HG03457 (cell line): Measurements from ENCODE around the gene SUSD1.
"Not testable (repeated sequence)": the region's sequence is repeated elsewhere in the genome, so short reads cannot be mapped to it uniquely, and the experiment has no call there.

Experiments
- ATAC-seq: cut with Tn5 transposase; IDR thresholded peaks from one replicate; pipeline ENCODE4 v1.9.1; 2021; ENCODE audit warnings: moderate number of reproducible peaks; ENCODE audit not compliant: unreplicated experiment

The SUSD1 gene

GRCh38 chr9:112104401-112104800 is 70.7 kb downstream of the SUSD1 start:
- ATAC-seq = no peak

DNA sequence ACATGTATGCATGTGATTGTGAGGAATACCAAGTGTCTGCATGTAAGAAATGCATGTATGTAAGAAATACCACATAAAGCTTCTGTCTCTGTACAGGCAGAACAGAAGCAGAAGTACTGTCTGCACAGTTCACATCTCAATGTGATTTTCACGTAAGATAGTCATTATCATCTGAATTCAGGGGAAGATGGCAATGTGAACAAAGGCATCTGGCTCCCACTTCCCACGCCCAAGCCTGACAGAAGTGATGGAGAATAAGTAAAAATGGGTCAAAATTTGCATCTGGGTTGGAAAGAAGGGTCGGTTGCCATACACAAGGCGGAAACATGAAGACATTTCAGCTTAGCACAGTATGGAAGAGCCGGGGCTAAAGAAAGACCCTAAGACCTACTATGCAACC is 71.7 kb downstream of the SUSD1 start:
- no peak for ATAC-seq

DNA sequence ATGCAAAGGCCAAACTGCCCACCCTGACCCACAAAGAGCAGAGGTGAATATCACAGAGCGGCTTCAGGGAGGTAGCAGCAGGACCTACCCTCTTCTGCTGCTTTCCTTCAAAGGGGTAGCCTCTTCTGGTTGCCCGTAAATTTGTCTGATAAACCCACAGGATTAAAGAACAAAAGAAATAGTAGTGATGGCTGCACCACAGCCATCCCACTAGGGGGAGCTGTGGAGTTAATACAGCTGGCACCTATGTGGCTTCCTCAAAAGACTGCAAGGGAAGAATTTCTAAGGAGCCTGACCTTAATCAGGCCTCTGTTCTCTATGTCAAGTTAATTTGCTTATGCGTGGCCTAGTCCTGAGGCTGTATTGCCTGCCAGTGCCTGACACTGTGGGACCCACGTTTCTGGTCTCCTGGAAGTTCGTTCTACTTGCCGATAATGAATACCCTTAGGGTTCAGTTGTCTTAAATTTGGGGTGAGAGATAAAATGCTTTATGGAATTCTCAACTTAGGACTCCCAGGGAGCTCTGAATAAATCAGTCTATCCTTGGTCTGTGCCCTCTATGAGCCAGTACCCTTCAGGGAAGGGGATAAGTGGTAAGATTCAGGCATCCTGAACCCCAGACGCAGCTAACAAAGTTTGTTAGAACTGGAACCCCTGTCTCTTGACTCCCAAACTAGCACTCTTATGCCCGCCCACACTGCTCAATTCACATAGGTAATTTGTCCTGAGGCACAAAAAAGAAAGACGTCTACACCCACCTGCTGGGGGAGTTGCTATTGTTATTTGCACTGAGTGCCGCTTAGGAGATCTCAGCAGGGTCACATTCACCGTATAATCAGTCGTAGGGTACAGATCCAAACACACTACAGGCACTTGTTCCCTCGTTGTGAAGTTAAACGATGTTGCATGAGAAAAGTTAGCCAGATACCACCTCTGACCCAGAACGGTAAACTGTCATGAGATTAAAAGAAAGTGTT is 77.1 kb downstream of the SUSD1 start:
- ATAC-seq = no peak

GRCh38 chr9:112094948-112095681 is 80.0 kb downstream of the SUSD1 start:
- no peak for ATAC-seq

DNA sequence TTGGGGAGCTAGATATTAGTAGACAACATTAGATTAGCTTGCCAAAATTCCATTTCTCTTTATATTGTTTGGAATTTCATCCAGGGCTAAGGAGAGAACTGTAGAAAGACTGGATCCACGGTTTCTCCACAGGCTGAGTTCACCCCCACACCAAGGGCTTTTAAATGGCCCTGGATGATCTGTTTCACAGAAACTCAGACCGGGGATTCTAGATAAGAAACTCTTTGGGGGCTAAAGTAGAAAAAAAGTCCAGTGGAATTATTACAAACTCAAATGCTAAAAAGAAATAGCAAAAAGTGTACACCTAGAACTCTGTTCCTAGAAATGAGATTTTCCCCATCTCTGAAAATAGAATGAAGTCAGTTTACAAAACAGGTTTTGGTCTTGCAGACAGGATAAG is 80.9 kb downstream of the SUSD1 start:
- no peak for ATAC-seq

- no peak for ATAC-seq
Measured at GRCh38 chr9:112093870-112094216, 81.3 kb downstream of the SUSD1 start.

- ATAC-seq = no peak
Measured at GRCh38 chr9:112093147-112093869, 81.8 kb downstream of the SUSD1 start.

DNA sequence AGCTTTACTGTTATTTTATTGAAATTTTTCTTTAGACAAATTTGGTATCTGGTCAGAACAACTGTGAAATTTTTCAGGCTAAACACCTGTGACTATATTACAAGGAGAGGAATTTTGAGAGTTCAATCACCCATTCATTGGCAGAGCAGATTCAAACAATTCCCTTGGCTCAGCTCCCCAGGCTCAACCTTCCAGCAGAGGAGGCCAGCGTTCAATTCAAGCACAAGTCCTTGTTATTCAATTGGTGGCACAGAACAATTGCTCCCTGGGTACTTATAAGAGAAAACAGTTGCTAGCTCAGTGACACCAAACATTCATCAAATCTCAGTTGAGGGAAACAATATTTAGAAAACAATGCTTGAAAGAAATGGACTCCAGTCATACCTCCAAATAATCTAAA is 83.3 kb downstream of the SUSD1 start:
- no peak for ATAC-seq

DNA sequence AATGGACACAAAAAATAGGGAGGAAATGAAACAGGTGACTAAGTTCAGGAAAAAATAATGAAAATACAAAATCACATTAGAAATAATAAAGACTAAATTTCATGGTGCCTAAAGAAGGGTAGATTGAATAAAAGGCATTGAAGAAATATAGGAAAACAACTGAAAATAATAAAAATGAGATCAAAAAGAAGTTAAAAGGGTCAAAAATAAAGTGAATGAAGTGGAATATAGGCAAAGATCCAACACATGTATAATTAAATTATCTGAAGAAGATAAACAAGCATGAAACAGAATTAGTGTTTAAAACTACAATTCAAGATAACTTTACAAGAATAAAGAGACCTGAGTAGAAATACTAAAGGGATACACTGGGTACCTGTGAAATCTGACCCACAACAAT is 87.6 kb downstream of the SUSD1 start:
- no peak for ATAC-seq

GRCh38 chr9:112086627-112087026 is 88.5 kb downstream of the SUSD1 start:
- ATAC-seq = no peak

- ATAC-seq = no peak
Measured at GRCh38 chr9:112084907-112085306, 90.2 kb downstream of the SUSD1 start.

DNA sequence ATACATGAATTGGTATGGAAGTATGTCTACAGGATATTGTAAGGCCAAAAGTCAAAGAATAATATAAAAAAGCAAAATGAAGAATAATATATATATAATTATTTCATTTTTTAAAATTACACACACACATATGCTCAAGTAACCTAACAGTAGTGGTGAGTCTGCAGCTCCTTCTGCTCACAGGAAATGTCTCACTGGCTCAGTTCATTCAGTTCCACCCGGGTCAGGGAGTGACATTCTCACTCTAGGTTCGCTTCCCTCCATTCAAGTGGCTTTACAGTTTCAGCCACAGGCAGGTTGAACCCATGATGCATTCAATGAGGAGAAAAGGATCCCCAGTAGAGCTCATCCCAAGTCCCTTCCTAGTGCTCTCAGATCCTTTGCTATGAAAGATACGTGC is 90.8 kb downstream of the SUSD1 start:
- ATAC-seq = no peak

GRCh38 chr9:112081918-112082729 is 93.0 kb downstream of the SUSD1 start:
- no peak for ATAC-seq

- no peak for ATAC-seq
Measured at GRCh38 chr9:112080831-112081542, 94.1 kb downstream of the SUSD1 start.

GRCh38 chr9:112078432-112078831 is 96.7 kb downstream of the SUSD1 start:
- peak; percentile 53 for ATAC-seq

- no peak for ATAC-seq
Measured at GRCh38 chr9:112076814-112077213, 98.3 kb downstream of the SUSD1 start.

- ATAC-seq = no peak
Measured at GRCh38 chr9:112075009-112075378, 100.1 kb downstream of the SUSD1 start.

DNA sequence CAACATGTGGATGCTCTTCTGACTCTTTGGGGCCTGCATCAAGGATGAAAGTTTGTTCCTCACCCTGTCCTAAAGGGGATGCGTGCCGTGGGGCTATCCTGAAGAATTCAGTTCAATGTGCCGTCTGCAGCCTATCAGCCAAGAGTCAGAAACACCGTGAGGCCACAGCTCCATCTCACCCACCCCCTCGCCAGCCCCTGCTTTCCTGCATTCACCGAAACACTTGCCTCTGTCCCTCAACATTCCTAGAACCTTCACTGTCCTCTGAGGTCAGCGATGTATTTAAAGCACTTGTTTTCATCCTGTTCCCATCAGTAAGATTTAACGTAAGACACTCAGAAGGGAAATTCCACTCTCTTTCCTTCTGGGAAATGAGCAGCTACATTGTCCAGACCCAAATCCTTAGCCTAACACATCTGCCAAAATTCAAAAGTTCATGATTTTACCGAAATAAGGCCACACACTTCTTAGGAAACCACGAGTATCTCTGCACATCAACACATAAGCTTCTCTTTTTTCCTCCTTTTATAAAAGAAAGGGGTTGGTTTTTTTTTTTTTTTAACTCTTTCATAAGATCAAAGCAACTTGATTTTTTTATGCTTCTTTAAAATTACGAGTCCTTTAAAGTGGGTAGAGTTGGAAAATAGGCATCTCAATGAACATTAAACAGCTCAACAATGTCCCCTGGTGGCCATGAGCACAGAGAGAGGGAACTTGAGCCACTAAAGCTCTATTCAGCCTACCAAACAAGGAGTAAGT is 100.7 kb downstream of the SUSD1 start:
- no peak for ATAC-seq

DNA sequence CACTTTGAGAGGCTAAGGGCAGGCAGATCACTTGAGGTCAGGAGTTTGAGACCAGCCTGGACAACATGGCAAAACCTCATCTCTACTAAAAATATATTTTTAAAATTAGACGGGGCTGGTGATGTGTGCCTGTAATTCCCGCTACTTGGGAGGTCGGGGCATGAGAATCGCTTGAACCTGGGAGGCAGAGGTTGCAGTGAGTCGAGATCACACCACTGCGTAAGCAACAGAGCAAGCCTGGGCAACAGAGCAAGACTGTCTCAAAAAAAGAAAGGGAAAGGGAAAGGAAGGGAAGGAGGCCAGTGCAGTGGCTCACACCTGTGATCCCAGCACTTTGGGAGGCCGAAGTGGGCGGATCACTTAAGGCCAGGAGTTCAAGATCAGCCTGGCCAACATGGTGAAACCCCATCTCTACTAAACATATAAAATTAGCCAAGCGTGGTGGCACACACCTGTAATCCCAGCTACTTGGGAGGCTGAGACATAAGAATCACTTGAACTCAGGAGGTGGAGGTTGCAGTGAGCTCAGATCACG is 101.4 kb downstream of the SUSD1 start:
- not testable (repeated sequence) for ATAC-seq
